ENCODE measurements around the gene PLXNA3.

The PLXNA3 gene

GRCh38 chrX:154481911-154482601 is 24.0 kb downstream of the PLXNA3 start:
- in situ Hi-C loops (cut with HindIII; ENCODE audit: low sequenced_read_pairs) = no loop called here
- DNase-seq (ENCODE audit: low read depth) = no peak
- no peak for TF ChIP-seq CTCF (IDR thresholded peaks at IDR 0.05; ENCODE audit: low read depth, low read length, missing control alignments)
- H3K4me3 ChIP-seq (ENCODE audit: low read depth, low read length) = no peak overlapping the region

- in situ Hi-C loops (cut with HindIII; ENCODE audit: low sequenced_read_pairs) = no loop called here
- DNase-seq (ENCODE audit: low read depth) = no peak
- TF ChIP-seq CTCF (IDR thresholded peaks at IDR 0.05; ENCODE audit: low read depth, low read length, missing control alignments) = no peak
Observed at GRCh38 chrX:154482786-154483185, 24.7 kb downstream of the PLXNA3 start.

GRCh38 chrX:154483325-154483724 is 25.2 kb downstream of the PLXNA3 start:
- in situ Hi-C loops (cut with HindIII; ENCODE audit: low sequenced_read_pairs) = no loop called here
- H3K4me3 ChIP-seq (ENCODE audit: low read depth, low read length) = no peak overlapping the region
- no peak for DNase-seq (ENCODE audit: low read depth)
- no peak for TF ChIP-seq CTCF (IDR thresholded peaks at IDR 0.05; ENCODE audit: low read depth, low read length, missing control alignments)

More at GRCh38 chrX:154482786-154483185, 24.7 kb downstream of the PLXNA3 start:
- H3K4me3 ChIP-seq (ENCODE audit: low read depth, low read length) = no peak overlapping the region

GRCh38 chrX:154484255-154485149 is 26.4 kb downstream of the PLXNA3 start:
- H3K4me3 ChIP-seq (ENCODE audit: low read depth, low read length) = no peak overlapping the region
- in situ Hi-C loops (cut with HindIII; ENCODE audit: low sequenced_read_pairs) = loop anchor here (5.0 kb wide), 1 partner anchor 37 kb away; no protein-coding TSS in a partner anchor
- no peak for DNase-seq (ENCODE audit: low read depth)
- TF ChIP-seq CTCF (IDR thresholded peaks at IDR 0.05; ENCODE audit: low read depth, low read length, missing control alignments) = no peak

- no peak for TF ChIP-seq CTCF (IDR thresholded peaks at IDR 0.05; ENCODE audit: low read depth, low read length, missing control alignments)
- in situ Hi-C loops (cut with HindIII; ENCODE audit: low sequenced_read_pairs) = loop anchor here (5.0 kb wide), 1 partner anchor 38 kb away; no protein-coding TSS in a partner anchor
Observed at GRCh38 chrX:154485150-154486051, 27.3 kb downstream of the PLXNA3 start.

GRCh38 chrX:154486052-154486395 is 27.9 kb downstream of the PLXNA3 start:
- H3K4me3 ChIP-seq (ENCODE audit: low read depth, low read length) = peak overlapping the region; percentile 46
- in situ Hi-C loops (cut with HindIII; ENCODE audit: low sequenced_read_pairs) = loop anchor here (5.0 kb wide), 1 partner anchor 39 kb away; no protein-coding TSS in a partner anchor
- no peak for TF ChIP-seq CTCF (IDR thresholded peaks at IDR 0.05; ENCODE audit: low read depth, low read length, missing control alignments)
- no peak for DNase-seq (ENCODE audit: low read depth)

More at GRCh38 chrX:154485150-154486051, 27.3 kb downstream of the PLXNA3 start:
- DNase-seq (ENCODE audit: low read depth) = no peak
- peak overlapping the region; percentile 46 for H3K4me3 ChIP-seq (ENCODE audit: low read depth, low read length)
